ENCODE data around the gene DCAF8.

DCAF8 gene

GRCh38 chr1:160204526-160205241, 57.7 kb downstream of the DCAF8 start:
- DNase-seq: no peak

GRCh38 chr1:160200786-160201185, 61.6 kb downstream of the DCAF8 start:
- no peak for DNase-seq

- DNase-seq: no peak
Measured at GRCh38 chr1:160197231-160197630, 65.1 kb downstream of the DCAF8 start.

GRCh38 chr1:160196143-160196542, 66.2 kb downstream of the DCAF8 start:
- DNase-seq: no peak

GRCh38 chr1:160194737-160195059, 67.7 kb downstream of the DCAF8 start:
- DNase-seq: no peak

- DNase-seq: no peak
Measured at GRCh38 chr1:160193832-160194736, 68.3 kb downstream of the DCAF8 start.

- peak; percentile 85 for DNase-seq
Measured at GRCh38 chr1:160193091-160193819, 69.1 kb downstream of the DCAF8 start.

- DNase-seq: no peak
Measured at GRCh38 chr1:160192234-160192633, 70.1 kb downstream of the DCAF8 start.

GRCh38 chr1:160191756-160192155, 70.6 kb downstream of the DCAF8 start:
- DNase-seq: no peak

GRCh38 chr1:160189649-160190625, 72.4 kb downstream of the DCAF8 start, which contains the start of gene CASQ1:
Gene CASQ1 (plus strand): TSS chr1:160190575. CDS start chr1:160190752, 177 bp downstream.
- DNase-seq: no peak

- DNase-seq: no peak
Measured at GRCh38 chr1:160188341-160188740, 74.0 kb downstream of the DCAF8 start.

- no peak for DNase-seq
Measured at GRCh38 chr1:160187407-160187806, 74.9 kb downstream of the DCAF8 start.

- no peak for DNase-seq
Measured at GRCh38 chr1:160186729-160187128, 75.6 kb downstream of the DCAF8 start.

- no peak for DNase-seq
Measured at GRCh38 chr1:160186246-160186645, 76.1 kb downstream of the DCAF8 start.

- no peak for DNase-seq
Measured at GRCh38 chr1:160179336-160179735, 83.0 kb downstream of the DCAF8 start.

GRCh38 chr1:160178731-160179130, 83.6 kb downstream of the DCAF8 start:
- no peak for DNase-seq

- DNase-seq: no peak
Measured at GRCh38 chr1:160177667-160178066, 84.7 kb downstream of the DCAF8 start.

GRCh38 chr1:160177231-160177630, 85.1 kb downstream of the DCAF8 start:
- DNase-seq: no peak

GRCh38 chr1:160171980-160172379, 90.4 kb downstream of the DCAF8 start:
- no peak for DNase-seq

- no peak for DNase-seq
Measured at GRCh38 chr1:160171354-160171753, 91.0 kb downstream of the DCAF8 start.

GRCh38 chr1:160169553-160170399, 92.6 kb downstream of the DCAF8 start:
- DNase-seq: no peak
